SU-DHL-6 (cell line): ENCODE data around the gene LUC7L2.
"Not testable (repeated sequence)": the region's sequence is repeated elsewhere in the genome, so short reads cannot be mapped to it uniquely, and the experiment has no call there.

Experiments
- H2AFZ ChIP-seq: fragments of 200-600 bp; sonication (generic); 2 replicates; pipeline ENCODE4 v1.6.1; 2014; ENCODE audit warnings: low read depth, mild to moderate bottlenecking, moderate library complexity, mixed read lengths, antibody characterized with exemption, low read length; ENCODE audit not compliant: severe bottlenecking
- H3F3A ChIP-seq: fragments of 200-600 bp; shearing (Covaris generic); 2 replicates; pipeline ENCODE4 v1.6.0; 2016; ENCODE audit warnings: antibody characterized with exemption, mild to moderate bottlenecking; ENCODE audit not compliant: insufficient read depth
- H3K27ac ChIP-seq: fragments of 200-600 bp; sonication (generic); 2 replicates; pipeline ENCODE4 v1.5.1; 2016; ENCODE audit warnings: low read depth, mild to moderate bottlenecking, low read length, moderate library complexity, mixed read lengths
- H3K27me3 ChIP-seq: fragments of 200-600 bp; sonication (generic), shearing (Covaris generic); 2 replicates; pipeline ENCODE4 v1.6.0; 2014; ENCODE audit warnings: mild to moderate bottlenecking, low read length
- H3K36me3 ChIP-seq: fragments of 200-600 bp; sonication (generic); 2 replicates; pipeline ENCODE4 v1.6.1; 2014; ENCODE audit warnings: mild to moderate bottlenecking, low read length, mixed read lengths
- H3K4me2 ChIP-seq: fragments of 300-600, 200-600 bp; shearing (Covaris generic), sonication (generic); 2 replicates; pipeline ENCODE4 v1.6.0; 2014; ENCODE audit warnings: low read length, low read depth, mild to moderate bottlenecking; ENCODE audit not compliant: poor library complexity, severe bottlenecking
- H3K4me3 ChIP-seq: fragments of 200-600 bp; sonication (generic); 2 replicates; pipeline ENCODE4 v1.5.1; 2014; ENCODE audit warnings: antibody characterized with exemption, low read length, mild to moderate bottlenecking, mixed read lengths; ENCODE audit not compliant: insufficient read depth, poor library complexity, severe bottlenecking
- H3K79me2 ChIP-seq: fragments of 200-600 bp; sonication (generic); 2 replicates; pipeline ENCODE4 v1.6.1; 2014; ENCODE audit warnings: mild to moderate bottlenecking, low read length, moderate library complexity; ENCODE audit not compliant: insufficient read depth
- H3K9ac ChIP-seq: fragments of 200-600 bp; sonication (generic); 2 replicates; pipeline ENCODE4 v1.7.0; 2014; ENCODE audit warnings: mild to moderate bottlenecking, low read length
- H3K9me2 ChIP-seq: fragments of 200-600 bp; sonication (generic); replicated peaks from 2 replicates; pipeline ENCODE4 v1.6.1; 2014; ENCODE audit warnings: low read length; ENCODE audit not compliant: insufficient read depth
- H3K9me3 ChIP-seq: fragments of 200-600 bp; sonication (generic); 2 replicates; pipeline ENCODE4 v1.6.1; 2014; ENCODE audit warnings: low read length, mixed read lengths; ENCODE audit not compliant: insufficient read depth
- H4K20me1 ChIP-seq: fragments of 200-600 bp; sonication (generic); 2 replicates; pipeline ENCODE4 v1.6.1; 2014; ENCODE audit warnings: low read depth, mild to moderate bottlenecking, antibody characterized with exemption, low read length, moderate library complexity, mixed read lengths
- CTCF ChIP-seq: fragments of 200-600 bp; sonication (generic); IDR thresholded peaks from one replicate; pipeline ENCODE4 v1.5.1; 2017; ENCODE audit warnings: antibody characterized with exemption, mild to moderate bottlenecking, low read length, moderate library complexity; ENCODE audit not compliant: insufficient read depth, poor library complexity, severe bottlenecking
- EZH2phosphoT487 ChIP-seq: fragments of 200-600 bp; sonication (generic), shearing (Covaris generic); conservative IDR thresholded peaks from 2 replicates; pipeline ENCODE4 v1.6.1; 2018; ENCODE audit warnings: mild to moderate bottlenecking, antibody characterized with exemption, low read length, moderate library complexity, mixed read lengths

LUC7L2 gene

GRCh38 chr7:139456511-139456910 lies 96.8 kb downstream of the LUC7L2 start:
- Histone ChIP-seq H3K9me3 (no peaks in the 10 kb centered on the region), H3F3A (no peaks in the 10 kb centered on the region), H3K79me2 (no peaks in the 10 kb centered on the region), H3K27me3 (no peaks in the 10 kb centered on the region), H3K27ac (no peak overlapping the region), H4K20me1 (no peaks in the 10 kb centered on the region), H3K4me3 (no peak overlapping the region), H3K9ac (no peak overlapping the region), H2AFZ (no peak overlapping the region), H3K36me3 (no peaks in the 10 kb centered on the region), H3K9me2 (no peaks in the 10 kb centered on the region), H3K4me2 (no peak overlapping the region)
- TF ChIP-seq EZH2phosphoT487 = no peak
- TF ChIP-seq CTCF = no peak

- Histone ChIP-seq H3K79me2 (no peaks in the 10 kb centered on the region), H4K20me1 (no peaks in the 10 kb centered on the region), H3K27ac (no peak overlapping the region), H2AFZ (no peak overlapping the region), H3K27me3 (no peaks in the 10 kb centered on the region), H3K4me2 (no peak overlapping the region), H3K36me3 (no peaks in the 10 kb centered on the region), H3F3A (no peaks in the 10 kb centered on the region), H3K9ac (no peak overlapping the region), H3K4me3 (no peak overlapping the region), H3K9me2 (no peaks in the 10 kb centered on the region), H3K9me3 (no peaks in the 10 kb centered on the region)
- TF ChIP-seq CTCF (no peak), EZH2phosphoT487 (no peak)
These were observed 97.7 kb downstream of the LUC7L2 start for GRCh38 chr7:139457153-139457946.

- not testable (repeated sequence) for H3K4me3 ChIP-seq, H3K9ac ChIP-seq, H3K4me2 ChIP-seq, H3K27ac ChIP-seq, H3F3A ChIP-seq, H3K36me3 ChIP-seq, H4K20me1 ChIP-seq, H3K9me3 ChIP-seq, H3K9me2 ChIP-seq, H3K27me3 ChIP-seq, H2AFZ ChIP-seq, H3K79me2 ChIP-seq
These were observed 103.7 kb downstream of the LUC7L2 start for GRCh38 chr7:139463421-139463820.

GRCh38 chr7:139464511-139464910 lies 104.8 kb downstream of the LUC7L2 start:
- not testable (repeated sequence) for H3K36me3 ChIP-seq, H3K9me2 ChIP-seq, H3K9ac ChIP-seq, H2AFZ ChIP-seq, H3K4me2 ChIP-seq, H3F3A ChIP-seq, H3K27ac ChIP-seq, H3K79me2 ChIP-seq, H3K9me3 ChIP-seq, H3K4me3 ChIP-seq, H3K27me3 ChIP-seq, H4K20me1 ChIP-seq

- not testable (repeated sequence) for H3K9me3 ChIP-seq
These were observed 105.4 kb downstream of the LUC7L2 start for GRCh38 chr7:139465072-139465471.

GRCh38 chr7:139467729-139468128 lies 108.0 kb downstream of the LUC7L2 start:
- not testable (repeated sequence) for H3K4me3 ChIP-seq, H3K4me2 ChIP-seq, H3K27me3 ChIP-seq, H3K9me2 ChIP-seq, H3K27ac ChIP-seq, H3K9ac ChIP-seq, H3F3A ChIP-seq, H3K36me3 ChIP-seq, H2AFZ ChIP-seq, H3K79me2 ChIP-seq, H3K9me3 ChIP-seq, H4K20me1 ChIP-seq

More at GRCh38 chr7:139465072-139465471, 105.4 kb downstream of the LUC7L2 start:
- not testable (repeated sequence) for H3K27me3 ChIP-seq, H3K27ac ChIP-seq, H3K4me2 ChIP-seq, H2AFZ ChIP-seq, H3K79me2 ChIP-seq, H3K4me3 ChIP-seq, H3K9me2 ChIP-seq, H4K20me1 ChIP-seq, H3F3A ChIP-seq, H3K36me3 ChIP-seq, H3K9ac ChIP-seq
